Thoracic aorta (tissue), 2 donors: ENCODE results near the gene CALHM4. TPM values are rescaled to one million over a fixed set of nuclear protein-coding genes. Genes with fewer than 3 reads are reported as not detected.
"Not testable (repeated sequence)": the region's sequence is repeated elsewhere in the genome, so short reads cannot be mapped to it uniquely, and the experiment has no call there.

Experiments
- ATAC-seq: fragments of 150-250 bp; one replicate; pipeline ENCODE4 v1.8.0; 2017; ENCODE audit warnings: low read depth; ENCODE audit not compliant: insufficient number of reproducible peaks, low FRiP score
- DNase-seq: peaks from one replicate; pipeline ENCODE4 v3.0.0-alpha.2; 2020; ENCODE audit warnings: low spot score
- H3K27ac ChIP-seq, 2 donors: fragments of 200-600 bp; sonication (generic); 1 replicate in 1 of 2; 2 replicates in 1 of 2; pipeline ENCODE4 v1.5.1; 2016; ENCODE audit warnings: mild to moderate bottlenecking in 2 of 2, moderate library complexity in 2 of 2
- H3K27me3 ChIP-seq: fragments of 200-600 bp; sonication (generic); replicated peaks from 2 replicates; pipeline ENCODE4 v1.6.0; 2016; ENCODE audit warnings: mild to moderate bottlenecking; ENCODE audit not compliant: insufficient read depth
- H3K36me3 ChIP-seq: fragments of 200-600 bp; sonication (generic); one replicate; pipeline ENCODE4 v1.5.1; 2016
- H3K4me1 ChIP-seq, 2 donors: fragments of 200-600 bp; sonication (generic); 1 replicate in 1 of 2; 2 replicates in 1 of 2; pipeline versions ENCODE4 v1.5.1 to v1.6.0; 2016; ENCODE audit warnings: low read depth in 2 of 2, mild to moderate bottlenecking in 1 of 2; ENCODE audit not compliant: control insufficient read depth in 1 of 2
- H3K4me3 ChIP-seq: fragments of 200-600 bp; sonication (generic); 2 replicates; pipeline ENCODE4 v1.5.1; 2016; ENCODE audit warnings: mild to moderate bottlenecking
- H3K9me3 ChIP-seq: fragments of 200-600 bp; sonication (generic); 2 replicates; pipeline ENCODE4 v1.5.1; 2016
- total RNA-seq, 2 donors: library from RNA; depleted of rRNA; stranded (reverse); fragments of >200 nt; gene quantifications; one replicate each; pipeline versions ENCODE4 v1.1.0 to v1.2.3, GENCODE V29; 2016
- TF ChIP-seq, protein P1 (sequence below): fragments of 200-600 bp; sonication (generic); IDR thresholded peaks from one replicate; pipeline ENCODE4 v1.5.1; 2019; ENCODE audit warnings: antibody characterized with exemption

The CALHM4 gene
- total RNA-seq, 2 donors from 2014 or later, result not detected

- Histone ChIP-seq H3K27ac (no peak overlapping the region), H3K36me3 (no peaks in the 10 kb centered on the region), H3K4me3 (no peak overlapping the region), H3K9me3 (no peaks in the 10 kb centered on the region), H3K27me3 (no peaks in the 10 kb centered on the region), H3K4me1 (no peaks in the 10 kb centered on the region)
- DNase-seq (no peak), ATAC-seq (no peak)
- TF ChIP-seq, protein P1, sequence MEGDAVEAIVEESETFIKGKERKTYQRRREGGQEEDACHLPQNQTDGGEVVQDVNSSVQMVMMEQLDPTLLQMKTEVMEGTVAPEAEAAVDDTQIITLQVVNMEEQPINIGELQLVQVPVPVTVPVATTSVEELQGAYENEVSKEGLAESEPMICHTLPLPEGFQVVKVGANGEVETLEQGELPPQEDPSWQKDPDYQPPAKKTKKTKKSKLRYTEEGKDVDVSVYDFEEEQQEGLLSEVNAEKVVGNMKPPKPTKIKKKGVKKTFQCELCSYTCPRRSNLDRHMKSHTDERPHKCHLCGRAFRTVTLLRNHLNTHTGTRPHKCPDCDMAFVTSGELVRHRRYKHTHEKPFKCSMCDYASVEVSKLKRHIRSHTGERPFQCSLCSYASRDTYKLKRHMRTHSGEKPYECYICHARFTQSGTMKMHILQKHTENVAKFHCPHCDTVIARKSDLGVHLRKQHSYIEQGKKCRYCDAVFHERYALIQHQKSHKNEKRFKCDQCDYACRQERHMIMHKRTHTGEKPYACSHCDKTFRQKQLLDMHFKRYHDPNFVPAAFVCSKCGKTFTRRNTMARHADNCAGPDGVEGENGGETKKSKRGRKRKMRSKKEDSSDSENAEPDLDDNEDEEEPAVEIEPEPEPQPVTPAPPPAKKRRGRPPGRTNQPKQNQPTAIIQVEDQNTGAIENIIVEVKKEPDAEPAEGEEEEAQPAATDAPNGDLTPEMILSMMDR, result no peak
Observed at GRCh38 chr6:116580198-116580597, 26.6 kb downstream of the CALHM4 start.

- Histone ChIP-seq H3K36me3 (peaks cover 23% of the 10 kb centered on the region), H3K4me3 (no peak overlapping the region), H3K4me1 (no peaks in the 10 kb centered on the region), H3K9me3 (no peaks in the 10 kb centered on the region), H3K27me3 (no peaks in the 10 kb centered on the region), H3K27ac (no peak overlapping the region)
- TF ChIP-seq, protein P1, result no peak
- no peak for DNase-seq
- ATAC-seq, result no peak
Observed at GRCh38 chr6:116586276-116586675, 32.7 kb downstream of the CALHM4 start.

- Histone ChIP-seq H3K27me3 (no peaks in the 10 kb centered on the region), H3K27ac (no peak overlapping the region), H3K36me3 (peaks cover 28% of the 10 kb centered on the region), H3K4me1 (no peaks in the 10 kb centered on the region), H3K4me3 (no peak overlapping the region), H3K9me3 (no peaks in the 10 kb centered on the region)
- TF ChIP-seq, protein P1, result no peak
- DNase-seq (no peak), ATAC-seq (no peak)
Observed at GRCh38 chr6:116586738-116587137, 33.2 kb downstream of the CALHM4 start.

DNA sequence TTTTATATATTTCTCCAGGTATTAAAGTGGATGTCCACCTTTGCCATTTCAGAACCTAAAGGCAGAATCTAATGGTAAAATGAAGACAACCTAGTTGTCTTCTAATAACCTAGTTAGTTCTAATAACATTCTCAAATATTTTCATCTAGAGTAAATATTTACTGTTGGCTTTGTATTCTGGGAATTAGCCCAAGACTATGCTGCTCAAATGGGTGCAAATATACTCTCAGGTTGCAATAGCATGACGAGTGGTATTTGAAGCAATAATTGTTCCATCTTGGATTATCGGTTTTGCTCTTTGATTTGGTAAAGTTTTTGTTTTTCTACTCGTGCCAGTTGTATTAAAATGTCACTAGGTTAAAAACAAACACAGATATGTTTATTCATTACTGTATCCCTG, 41.7 kb downstream of the CALHM4 start:
- TF ChIP-seq, protein P1, result no peak
- Histone ChIP-seq H3K4me3 (no peak overlapping the region), H3K27ac (no peak overlapping the region), H3K27me3 (no peaks in the 10 kb centered on the region), H3K4me1 (no peaks in the 10 kb centered on the region), H3K9me3 (no peaks in the 10 kb centered on the region), H3K36me3 (peaks cover 34% of the 10 kb centered on the region)
- DNase-seq (no peak), ATAC-seq (no peak)

GRCh38 chr6:116596815-116597214, 43.3 kb downstream of the CALHM4 start:
- H3K4me3 ChIP-seq, result no peak overlapping the region
- no peaks in the 10 kb centered on the region for H3K27me3 ChIP-seq
- H3K36me3 ChIP-seq, result peaks cover 21% of the 10 kb centered on the region
- H3K9me3 ChIP-seq, result no peaks in the 10 kb centered on the region
- no peaks in the 10 kb centered on the region for H3K4me1 ChIP-seq
- DNase-seq (no peak), ATAC-seq (no peak)
- no peak overlapping the region for H3K27ac ChIP-seq
- TF ChIP-seq, protein P1, result no peak

DNA sequence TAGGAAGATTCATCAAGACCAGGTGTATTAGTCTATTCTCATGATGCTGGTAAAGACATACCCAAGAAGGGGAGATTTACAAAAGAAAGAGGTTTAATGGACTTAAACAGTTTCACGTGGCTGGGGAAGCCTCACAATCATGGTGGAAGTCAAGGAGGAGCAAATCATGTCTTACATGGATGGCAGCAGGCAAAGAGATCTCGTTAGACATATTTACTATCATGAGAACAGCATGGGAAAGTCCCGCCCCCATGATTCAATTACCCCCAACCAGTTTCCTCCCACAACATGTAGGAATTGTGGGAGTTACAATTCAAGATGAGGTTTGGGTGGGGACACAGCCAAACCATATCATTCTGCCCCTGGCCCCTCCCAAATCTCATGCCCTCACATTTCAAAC, 50.4 kb downstream of the CALHM4 start:
- H3K36me3 ChIP-seq, ATAC-seq, DNase-seq, H3K9me3 ChIP-seq, H3K4me1 ChIP-seq, H3K27ac ChIP-seq, H3K27me3 ChIP-seq, H3K4me3 ChIP-seq: not testable (repeated sequence)

- H3K36me3 ChIP-seq, ATAC-seq, H3K27ac ChIP-seq, H3K27me3 ChIP-seq, H3K4me1 ChIP-seq, DNase-seq, H3K4me3 ChIP-seq, H3K9me3 ChIP-seq: not testable (repeated sequence)
Observed at GRCh38 chr6:116604868-116605267, 51.3 kb downstream of the CALHM4 start.
